Daoy (cell line): Measurements from ENCODE around the gene DGKZ. TPM values are rescaled to one million over a fixed set of nuclear protein-coding genes. Genes with fewer than 3 reads are reported as not detected.
"Not testable (repeated sequence)": the region's sequence is repeated elsewhere in the genome, so short reads cannot be mapped to it uniquely, and the experiment has no call there.

Experiments used
- DNase-seq: peaks from one replicate; pipeline ENCODE4 v3.0.0-alpha.2; 2015; ENCODE audit warnings: low read depth
- total RNA-seq: library from RNA; depleted of rRNA; stranded (reverse); fragments of >200 nt; shearing (Covaris generic); gene quantifications from 2 replicates; pipeline ENCODE4 v1.2.3, GENCODE V29; 2014

DGKZ gene
- total RNA-seq, 1 experiment from 2014 or later = 41.4 TPM

DNA sequence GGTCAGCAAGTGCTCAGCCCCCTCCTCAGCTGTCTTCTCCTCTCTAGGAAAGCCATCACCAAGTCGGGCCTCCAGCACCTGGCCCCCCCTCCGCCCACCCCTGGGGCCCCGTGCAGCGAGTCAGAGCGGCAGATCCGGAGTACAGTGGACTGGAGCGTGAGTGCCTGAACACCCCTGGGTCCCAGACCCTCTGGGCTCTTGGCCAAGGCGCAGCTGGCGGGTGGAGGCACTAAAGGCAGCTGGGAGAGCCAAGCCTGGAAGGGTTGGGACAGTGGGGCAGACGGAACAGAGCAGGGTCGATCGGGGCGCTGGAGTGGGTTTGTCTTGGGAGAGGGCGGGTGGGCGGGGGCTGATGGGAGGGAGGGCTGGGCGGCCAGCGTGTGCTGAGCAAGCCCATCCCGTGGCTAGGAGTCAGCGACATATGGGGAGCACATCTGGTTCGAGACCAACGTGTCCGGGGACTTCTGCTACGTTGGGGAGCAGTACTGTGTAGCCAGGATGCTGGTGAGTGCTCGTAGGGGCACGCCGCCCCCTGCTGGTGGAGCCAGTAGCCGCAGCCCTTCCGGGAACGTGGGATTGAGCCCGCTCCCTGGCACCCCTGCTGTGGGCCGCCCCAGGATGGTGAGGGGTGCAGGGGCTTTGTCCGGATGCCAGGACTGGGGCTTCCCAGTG lies 20.1 kb downstream of the DGKZ start:
- DNase-seq = peak; percentile 69

DNA sequence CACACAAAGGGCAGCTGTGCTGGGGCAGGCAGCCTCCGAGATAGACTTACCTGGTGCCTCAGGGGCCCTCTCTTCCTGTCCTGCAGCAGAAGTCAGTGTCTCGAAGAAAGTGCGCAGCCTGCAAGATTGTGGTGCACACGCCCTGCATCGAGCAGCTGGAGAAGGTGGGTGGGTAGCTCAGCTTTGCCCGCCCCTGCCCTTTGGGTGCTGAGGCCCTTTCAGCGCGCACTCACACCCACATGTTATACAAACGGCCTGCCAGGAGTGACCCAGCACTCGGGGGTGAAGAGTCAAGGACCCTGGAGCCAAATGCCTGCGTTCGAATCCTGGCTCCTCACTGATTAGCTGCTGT lies 20.6 kb downstream of the DGKZ start:
- DNase-seq = no peak

DNA sequence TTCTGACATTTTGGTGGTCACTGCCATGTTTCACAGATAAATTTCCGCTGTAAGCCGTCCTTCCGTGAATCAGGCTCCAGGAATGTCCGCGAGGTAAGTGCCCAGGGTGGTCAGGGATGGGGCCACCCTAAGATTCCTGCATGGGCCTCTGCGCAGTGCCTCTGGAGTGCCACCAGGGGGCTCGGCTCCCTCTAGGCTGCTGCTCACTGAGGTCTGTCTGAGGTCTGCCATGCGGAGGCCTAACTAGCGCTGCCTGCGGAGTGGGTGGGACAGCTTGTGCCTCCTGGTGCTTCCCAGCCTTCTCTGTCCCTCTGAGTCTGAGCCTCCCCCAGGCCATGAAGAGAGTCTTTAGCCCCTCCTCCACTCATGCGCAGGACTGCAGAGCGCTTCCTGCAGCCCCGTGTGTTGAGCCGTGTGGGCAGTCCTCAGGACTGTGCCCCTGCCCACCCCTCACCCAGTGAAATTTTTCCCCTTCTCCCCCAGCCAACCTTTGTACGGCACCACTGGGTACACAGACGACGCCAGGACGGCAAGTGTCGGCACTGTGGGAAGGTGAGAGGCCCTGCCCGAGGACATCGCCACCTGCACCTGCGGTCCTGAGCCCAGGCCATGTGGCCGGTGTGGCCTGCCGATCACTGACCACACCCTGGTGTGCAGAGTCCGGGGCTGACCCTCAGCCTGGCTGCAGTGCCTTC lies 22.3 kb downstream of the DGKZ start:
- peak; percentile 77 for DNase-seq

DNA sequence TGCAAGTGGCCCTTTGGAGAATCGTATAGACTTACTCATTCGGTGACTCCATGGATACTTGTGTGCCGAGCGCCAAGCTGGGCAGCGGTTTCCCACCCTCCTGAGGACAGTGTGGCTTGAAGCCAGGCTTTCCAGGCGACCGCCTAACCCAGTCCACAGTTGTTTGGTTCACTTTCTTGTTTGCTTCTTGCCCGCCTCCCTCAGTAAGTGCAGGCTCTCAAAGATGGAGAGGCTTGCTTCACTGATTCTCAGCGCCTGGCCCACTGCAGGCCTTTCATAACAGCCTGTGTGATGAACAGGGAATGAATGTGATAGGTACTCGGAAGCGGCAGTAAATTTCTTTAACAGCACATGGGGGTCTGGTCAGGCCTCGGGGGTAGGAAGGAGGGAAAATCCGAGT lies 23.0 kb downstream of the DGKZ start:
- no peak for DNase-seq

DNA sequence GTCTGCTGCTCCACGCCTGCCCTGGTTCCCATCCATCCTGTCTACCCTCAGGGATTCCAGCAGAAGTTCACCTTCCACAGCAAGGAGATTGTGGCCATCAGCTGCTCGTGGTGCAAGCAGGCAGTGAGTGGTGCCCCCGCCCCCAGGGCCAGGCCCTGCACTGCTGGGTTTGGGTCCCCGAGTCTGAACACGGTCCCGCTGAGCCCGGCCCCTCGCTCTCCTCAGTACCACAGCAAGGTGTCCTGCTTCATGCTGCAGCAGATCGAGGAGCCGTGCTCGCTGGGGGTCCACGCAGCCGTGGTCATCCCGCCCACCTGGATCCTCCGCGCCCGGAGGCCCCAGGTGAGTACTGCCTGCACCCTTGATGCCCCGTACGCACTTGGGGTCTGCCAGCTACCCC lies 24.0 kb downstream of the DGKZ start:
- DNase-seq = not testable (repeated sequence)

DNA sequence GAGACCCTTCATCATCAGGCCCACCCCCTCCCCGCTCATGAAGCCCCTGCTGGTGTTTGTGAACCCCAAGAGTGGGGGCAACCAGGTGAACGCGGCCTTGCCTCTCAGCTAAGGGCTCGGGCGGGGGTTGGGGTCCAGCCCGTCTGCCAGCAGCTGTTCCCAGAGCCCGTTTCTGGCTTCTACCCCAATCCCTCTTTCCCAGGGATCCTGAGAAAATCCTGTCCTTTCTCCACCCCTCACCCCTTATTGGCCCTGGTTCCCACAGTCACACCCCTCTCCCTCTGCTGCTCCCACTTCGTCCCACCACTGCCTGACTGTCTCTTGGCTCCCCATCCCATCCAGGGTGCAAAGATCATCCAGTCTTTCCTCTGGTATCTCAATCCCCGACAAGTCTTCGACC lies 24.8 kb downstream of the DGKZ start:
- no peak for DNase-seq

DNA sequence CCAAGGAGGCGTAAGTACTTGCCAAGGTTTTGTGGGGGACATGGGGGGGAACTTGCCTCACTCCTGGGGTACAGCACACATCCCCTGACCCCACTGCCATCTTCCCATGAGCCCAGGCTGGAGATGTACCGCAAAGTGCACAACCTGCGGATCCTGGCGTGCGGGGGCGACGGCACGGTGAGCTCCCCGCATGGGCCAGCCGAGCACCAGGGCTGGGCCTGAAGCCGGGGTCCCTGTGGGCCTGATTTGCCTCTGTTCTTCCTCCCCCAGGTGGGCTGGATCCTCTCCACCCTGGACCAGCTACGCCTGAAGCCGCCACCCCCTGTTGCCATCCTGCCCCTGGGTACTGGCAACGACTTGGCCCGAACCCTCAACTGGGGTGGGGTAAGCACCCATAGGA lies 25.2 kb downstream of the DGKZ start:
- DNase-seq = not testable (repeated sequence)

DNA sequence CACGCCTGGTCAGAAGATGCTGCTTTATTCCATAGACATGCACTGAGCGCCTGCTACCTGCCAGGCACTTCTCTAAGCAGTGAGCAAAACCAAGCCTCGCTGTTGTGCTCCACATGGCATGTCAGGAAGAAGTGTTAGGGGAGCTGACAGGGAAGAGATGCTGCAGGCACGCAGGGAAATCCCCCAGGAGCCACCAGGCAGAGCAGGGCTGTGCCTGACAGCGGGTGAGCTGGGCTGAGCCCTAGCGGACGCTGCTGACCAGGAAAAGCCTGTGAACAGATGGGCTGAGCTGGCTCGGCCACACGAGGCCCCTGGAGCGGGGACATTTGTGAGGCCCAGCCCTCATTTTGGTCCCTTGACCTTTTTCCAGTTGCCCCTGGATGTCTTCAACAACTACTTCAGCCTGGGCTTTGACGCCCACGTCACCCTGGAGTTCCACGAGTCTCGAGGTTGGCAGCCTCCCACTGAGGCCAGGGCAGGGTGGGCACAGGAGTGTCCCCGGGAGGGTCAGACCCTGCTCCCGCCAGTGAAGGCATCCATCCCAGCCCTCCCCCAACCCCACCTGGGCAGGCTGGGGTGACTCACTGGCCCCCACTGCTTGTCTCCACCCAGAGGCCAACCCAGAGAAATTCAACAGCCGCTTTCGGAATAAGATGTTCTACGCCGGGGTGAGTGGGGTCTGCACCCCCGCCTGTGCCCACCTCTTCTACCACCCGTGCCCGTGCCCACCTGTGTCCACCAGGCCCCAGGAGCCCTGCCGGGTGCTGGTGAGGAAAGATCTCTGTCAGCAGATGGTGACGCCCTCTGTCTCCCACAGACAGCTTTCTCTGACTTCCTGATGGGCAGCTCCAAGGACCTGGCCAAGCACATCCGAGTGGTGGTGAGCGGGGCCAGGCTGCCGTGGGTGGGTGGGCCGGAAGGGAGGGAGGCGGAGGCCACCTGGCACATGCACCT lies 26.8 kb downstream of the DGKZ start:
- no peak for DNase-seq

DNA sequence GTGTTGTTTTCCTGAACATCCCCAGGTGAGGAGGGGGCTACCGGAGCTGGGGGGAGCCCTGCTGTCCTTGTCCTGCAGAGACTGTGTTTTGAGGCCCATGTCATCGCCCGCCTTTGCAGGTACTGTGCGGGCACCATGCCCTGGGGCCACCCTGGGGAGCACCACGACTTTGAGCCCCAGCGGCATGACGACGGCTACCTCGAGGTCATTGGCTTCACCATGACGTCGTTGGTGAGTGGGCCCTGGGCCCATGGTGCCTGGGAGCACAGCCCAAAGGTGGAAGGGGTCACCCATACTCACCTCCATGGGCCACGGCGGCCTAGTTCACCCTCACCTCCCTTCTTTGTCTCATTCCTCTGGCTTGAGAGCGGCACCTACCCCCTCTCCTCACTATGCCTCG lies 27.6 kb downstream of the DGKZ start:
- DNase-seq = no peak

DNA sequence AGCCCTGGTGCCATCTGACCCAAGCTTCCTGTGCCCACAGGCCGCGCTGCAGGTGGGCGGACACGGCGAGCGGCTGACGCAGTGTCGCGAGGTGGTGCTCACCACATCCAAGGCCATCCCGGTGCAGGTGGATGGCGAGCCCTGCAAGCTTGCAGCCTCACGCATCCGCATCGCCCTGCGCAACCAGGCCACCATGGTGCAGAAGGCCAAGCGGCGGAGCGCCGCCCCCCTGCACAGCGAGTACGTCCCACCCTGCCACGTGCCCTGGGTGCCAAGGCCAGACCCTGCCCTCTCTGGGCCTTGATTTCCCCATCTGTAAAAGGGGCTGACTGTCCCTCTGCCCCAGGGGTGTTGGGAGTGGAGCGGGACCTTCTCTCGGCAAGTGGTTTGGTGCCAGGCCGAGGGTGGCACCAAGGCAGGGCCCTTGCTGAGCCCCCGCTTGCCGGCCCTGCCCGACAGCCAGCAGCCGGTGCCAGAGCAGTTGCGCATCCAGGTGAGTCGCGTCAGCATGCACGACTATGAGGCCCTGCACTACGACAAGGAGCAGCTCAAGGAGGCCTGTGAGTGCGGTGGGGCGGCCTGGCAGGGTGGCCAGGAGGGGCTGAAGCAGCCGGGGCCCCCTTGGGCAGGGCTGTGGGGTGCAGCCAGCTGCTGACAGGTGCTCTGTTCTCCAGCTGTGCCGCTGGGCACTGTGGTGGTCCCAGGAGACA lies 28.3 kb downstream of the DGKZ start:
- DNase-seq = no peak

DNA sequence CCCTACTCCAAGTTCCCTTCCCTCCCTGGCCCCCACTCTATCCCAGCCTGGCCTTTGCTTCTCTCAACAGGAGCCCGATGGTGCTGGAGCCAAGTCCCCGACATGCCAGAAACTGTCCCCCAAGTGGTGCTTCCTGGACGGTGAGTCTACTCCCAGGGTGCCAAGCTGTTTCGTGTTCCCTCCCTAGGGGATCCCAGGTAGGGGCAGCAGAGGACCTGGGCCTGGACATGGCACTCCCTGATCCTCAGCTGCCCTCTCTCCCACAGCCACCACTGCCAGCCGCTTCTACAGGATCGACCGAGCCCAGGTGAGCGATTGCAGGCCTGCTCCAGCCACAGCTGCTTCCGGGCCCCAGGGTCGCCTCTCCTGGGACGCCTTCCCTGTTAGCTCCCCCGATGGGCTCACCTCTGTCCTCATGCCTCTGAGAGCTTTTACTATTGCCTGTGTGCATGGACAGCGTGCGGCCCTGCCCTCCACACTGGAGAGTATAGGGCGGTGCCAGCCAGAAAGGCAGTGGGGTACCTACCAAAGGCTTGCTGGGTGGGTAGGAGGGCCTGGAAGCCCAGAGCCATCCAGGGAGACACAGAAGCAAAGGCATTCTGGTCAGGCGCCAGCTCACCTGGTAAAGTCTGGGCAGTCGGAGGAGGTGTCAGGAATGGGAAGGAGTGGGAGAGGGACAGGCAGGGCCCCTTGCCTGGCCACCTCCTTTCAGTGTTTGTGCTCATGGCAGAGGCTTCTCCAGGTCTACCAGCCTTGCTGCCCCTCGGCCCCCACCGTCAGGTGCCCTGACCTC lies 29.2 kb downstream of the DGKZ start:
- DNase-seq = no peak

DNA sequence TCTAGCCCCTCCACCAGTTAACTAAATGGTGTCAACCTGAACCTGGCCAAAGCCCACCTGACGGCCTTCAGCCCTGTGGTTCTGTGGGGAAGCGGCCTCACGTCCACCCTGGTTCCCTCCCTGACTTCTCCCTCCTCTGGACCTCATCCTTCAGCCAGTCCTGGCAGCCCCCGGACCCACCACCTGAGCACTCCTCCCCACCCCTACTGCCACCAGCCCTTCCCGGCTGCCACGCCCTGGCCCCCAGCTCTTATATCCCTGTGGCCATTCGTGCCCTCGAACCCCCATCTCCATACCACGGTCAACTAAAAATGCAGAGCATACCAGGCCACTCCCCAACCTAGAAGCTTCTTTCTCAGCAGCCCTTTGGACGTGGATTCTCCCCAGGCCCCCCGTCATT lies 30.0 kb downstream of the DGKZ start:
- no peak for DNase-seq

DNA sequence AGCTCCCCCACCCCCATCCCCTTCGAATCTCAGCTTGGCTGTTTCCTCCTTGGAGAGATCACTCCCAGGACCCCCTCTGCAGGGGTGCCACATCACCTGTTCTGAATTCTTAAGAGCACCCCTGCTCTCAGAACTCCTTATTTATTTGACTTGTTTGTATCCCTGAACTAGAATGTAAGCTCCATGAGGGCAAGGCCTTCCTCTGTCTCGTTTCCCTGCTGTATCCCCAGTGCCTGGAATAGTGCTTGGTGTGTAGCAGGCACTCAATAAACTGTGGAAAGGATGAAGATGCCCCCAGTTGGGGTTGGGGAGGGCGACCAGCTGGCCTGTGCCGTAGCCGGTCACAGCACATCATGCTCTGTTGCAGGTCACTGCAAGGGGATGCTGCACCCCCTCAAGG lies 30.6 kb downstream of the DGKZ start:
- no peak for DNase-seq

DNA sequence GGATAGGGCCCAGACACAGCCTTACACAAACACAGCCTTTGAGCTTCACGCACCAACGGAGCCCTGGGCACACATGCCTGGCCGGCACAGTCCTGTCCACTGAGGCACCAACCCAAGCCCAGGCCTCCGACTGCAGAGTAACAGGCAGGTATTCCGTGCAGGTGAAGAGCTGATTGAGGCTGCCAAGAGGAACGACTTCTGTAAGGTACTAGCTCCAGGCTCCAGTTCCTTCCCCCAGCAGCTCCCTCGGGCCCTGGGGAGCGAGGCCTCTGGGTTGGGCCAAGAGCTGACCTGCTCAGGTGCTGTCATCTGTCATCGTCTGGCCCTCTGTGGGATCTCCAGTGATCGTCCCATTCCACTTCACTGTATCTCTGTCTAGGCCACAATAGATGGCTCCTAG lies 31.0 kb downstream of the DGKZ start:
- DNase-seq = no peak

DNA sequence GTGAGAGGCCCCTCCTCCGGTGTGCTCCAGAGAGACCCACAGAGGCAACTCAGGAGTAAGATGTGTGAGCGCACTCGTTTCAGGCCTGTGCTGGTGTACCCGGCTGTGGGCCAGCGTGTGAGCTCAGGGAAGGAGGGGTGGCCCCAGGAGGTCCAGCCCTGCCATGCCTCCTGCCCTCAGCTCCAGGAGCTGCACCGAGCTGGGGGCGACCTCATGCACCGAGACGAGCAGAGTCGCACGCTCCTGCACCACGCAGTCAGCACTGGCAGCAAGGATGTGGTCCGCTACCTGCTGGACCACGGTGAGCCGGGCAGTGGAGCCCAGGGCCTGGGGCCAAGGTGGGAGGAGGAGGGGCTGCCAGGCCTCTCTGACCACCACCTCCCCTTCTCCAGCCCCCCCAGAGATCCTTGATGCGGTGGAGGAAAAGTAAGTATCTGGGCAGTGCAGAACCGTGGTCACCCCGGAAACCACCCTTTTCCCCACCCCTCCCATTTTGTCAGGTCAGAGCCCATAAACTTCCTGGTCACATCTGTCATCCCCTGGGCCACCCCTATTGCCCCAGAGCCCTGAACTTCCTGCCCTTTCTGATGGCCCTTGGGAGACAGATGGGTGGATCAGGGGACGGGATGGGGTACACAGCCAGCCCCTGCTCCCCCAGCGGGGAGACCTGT lies 31.7 kb downstream of the DGKZ start:
- no peak for DNase-seq

DNA sequence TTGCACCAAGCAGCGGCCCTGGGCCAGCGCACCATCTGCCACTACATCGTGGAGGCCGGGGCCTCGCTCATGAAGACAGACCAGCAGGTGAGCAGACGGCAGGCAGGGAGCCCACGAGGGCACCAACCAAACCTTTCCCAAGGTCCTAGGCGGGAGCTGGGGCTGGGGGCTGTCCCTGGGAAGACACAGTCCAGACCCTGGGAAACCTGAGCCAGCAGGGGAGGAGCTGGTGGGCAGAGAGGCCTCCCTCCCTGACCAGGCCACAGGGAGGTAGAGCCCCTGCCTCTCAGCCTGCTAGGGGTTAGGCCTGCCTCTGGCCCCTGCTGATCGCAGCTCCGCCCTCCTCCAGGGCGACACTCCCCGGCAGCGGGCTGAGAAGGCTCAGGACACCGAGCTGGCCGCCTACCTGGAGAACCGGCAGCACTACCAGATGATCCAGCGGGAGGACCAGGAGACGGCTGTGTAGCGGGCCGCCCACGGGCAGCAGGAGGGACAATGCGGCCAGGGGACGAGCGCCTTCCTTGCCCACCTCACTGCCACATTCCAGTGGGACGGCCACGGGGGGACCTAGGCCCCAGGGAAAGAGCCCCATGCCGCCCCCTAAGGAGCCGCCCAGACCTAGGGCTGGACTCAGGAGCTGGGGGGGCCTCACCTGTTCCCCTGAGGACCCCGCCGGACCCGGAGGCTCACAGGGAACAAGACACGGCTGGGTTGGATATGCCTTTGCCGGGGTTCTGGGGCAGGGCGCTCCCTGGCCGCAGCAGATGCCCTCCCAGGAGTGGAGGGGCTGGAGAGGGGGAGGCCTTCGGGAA lies 32.4 kb downstream of the DGKZ start:
- DNase-seq = peak; percentile 33

DNA sequence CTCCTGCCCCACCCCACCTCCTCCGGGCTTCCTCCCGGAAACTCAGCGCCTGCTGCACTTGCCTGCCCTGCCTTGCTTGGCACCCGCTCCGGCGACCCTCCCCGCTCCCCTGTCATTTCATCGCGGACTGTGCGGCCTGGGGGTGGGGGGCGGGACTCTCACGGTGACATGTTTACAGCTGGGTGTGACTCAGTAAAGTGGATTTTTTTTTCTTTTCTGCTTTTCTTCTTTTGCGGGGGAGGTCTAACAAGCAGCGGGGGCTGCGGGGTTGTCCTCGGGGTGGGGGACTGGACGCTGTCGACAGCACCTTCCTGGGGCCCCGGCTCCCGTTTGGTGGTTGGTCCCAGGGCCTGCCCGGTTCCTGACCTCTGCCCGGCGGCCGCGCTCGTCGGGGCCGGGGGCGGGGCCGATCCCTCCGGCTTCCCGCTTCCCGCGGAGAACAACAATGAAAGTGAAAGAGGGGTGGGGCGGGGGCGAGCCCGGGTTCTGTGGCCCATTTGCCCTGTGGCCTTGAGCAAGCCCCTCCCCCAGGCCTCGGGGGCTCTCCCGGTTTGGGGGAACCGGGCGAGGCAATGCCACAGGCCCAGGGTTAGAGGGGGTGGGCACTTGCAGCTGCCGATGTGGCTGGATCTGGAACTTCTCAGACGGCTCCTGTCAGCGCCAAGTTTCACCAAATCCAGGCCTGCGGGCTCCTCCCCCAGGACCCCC lies 33.2 kb downstream of the DGKZ start:
- peak; percentile 71 for DNase-seq

DNA sequence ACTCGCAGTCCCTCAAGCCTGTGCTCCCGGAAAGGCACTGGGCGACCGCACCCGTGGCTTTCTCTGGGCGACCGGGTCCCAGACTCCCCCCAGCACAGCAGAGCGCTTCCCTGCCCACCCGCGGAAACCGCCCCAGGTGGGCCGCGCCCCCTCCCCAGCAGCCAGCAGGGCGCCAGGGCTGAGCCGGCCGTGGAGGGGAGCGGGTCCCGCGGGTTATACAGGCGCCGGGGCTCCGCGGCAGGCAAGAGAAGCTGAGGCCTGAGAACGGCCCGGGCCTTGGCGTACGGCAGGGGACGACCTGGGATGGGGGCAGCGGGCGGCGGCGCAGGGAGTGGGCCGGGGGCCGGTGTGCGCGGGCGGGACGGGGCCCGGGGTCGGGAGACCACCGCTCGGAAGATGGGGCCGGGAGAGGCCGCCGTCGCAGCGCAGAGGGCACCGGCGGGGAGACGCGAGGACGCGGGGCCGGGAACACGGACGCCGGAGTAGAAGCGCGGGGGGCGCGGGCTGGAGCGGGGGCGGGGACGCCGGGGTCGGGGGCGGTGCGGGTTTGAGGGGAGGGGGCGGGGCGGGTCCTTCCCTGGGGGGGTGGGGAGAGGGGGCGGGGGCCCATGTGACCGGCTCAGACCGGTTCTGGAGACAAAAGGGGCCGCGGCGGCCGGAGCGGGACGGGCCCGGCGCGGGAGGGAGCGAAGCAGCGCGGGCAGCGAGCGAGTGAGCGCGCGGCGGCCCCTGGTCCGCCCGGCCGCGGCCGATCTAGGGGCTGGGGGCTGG lies 34.0 kb downstream of the DGKZ start, which contains the start of gene MDK:
TSS of gene MDK (plus strand) at position 622 of the 771 bp plus-strand sequence. CDS start 389 bp downstream, outside the sequence.
- peak; percentile 49 for DNase-seq
